HG03135 (cell line): ENCODE measurements around the gene HIGD1A.

Experiments
- ATAC-seq: cut with Tn5 transposase; IDR thresholded peaks from one replicate; pipeline ENCODE4 v1.9.1; 2021; ENCODE audit warnings: mild to moderate bottlenecking, moderate library complexity; ENCODE audit not compliant: unreplicated experiment

Gene HIGD1A

DNA sequence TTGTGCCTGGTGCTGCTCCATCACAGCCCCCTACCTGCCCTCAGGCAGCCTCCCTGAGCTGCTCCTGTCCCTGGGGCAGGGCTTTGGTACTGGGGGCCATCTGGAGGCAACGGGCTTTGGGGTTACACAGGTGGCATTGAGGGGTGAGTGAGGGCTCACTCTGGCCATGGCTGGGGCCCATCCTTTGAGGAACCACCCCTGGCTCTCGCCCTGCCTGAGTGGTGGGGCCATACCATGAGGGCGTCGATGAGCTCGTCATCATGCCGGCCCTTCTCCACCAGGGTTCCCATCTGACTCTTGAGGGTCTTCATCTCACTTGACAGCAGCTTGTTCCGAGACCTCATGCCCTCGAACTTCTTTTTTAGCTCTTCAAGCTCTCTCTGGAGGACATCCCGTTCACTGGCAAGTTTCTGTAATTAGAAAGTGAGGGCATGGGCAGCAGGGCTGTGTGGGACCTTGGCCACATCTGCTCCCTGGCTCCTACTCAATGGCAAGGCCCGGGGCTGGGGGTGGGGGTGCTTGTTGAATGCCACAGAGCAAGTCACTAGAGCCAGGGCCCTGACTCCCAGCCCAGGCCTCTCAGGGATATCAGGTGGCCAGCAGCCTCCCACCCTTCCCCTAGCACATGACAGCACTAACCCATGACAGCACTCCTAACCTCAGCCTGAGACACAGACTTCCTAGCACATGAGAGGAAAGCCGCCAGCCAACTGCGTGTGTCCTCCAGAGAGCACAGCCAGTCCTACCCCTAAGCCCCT, 64.7 kb downstream of the HIGD1A start:
- ATAC-seq = no peak

DNA sequence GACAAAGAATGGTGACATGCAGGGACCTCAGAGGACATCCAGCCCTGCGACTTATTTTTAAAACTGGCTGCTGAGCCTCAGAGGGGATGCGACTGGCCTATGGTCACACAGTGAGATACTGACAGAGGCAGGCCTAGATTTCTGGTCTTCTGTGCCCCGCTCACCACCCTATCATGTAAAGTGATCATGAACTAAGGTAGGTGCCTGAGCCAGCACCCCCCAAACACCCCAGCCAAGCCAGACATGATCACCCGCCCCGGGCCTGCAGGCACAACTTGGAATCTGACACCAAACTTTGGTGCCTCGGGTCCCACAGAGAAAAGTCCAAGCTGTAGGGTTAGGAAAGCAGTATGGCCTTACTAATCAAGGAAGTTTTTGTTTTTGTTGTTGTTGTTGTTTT, 67.8 kb downstream of the HIGD1A start:
- no peak for ATAC-seq

DNA sequence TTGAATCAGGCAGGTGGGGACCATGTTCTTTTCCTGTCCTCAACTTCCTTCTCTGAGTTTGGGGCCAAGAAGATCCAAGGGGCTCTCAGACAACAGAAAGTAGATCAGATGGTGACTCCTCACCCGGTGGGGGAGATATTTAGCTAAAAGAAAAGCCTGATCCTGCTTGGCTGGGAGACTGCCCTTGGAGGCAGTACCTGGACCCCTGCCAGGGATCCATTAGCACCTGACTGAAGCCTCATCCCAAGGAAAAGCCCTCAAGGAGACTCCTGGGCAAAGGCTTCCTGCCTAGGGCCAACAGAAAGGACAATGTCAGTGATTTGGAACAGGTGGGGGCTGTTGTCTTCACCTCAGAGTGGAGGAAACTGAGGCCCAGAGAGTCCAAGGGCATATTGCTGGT, 68.2 kb downstream of the HIGD1A start:
- ATAC-seq = no peak

DNA sequence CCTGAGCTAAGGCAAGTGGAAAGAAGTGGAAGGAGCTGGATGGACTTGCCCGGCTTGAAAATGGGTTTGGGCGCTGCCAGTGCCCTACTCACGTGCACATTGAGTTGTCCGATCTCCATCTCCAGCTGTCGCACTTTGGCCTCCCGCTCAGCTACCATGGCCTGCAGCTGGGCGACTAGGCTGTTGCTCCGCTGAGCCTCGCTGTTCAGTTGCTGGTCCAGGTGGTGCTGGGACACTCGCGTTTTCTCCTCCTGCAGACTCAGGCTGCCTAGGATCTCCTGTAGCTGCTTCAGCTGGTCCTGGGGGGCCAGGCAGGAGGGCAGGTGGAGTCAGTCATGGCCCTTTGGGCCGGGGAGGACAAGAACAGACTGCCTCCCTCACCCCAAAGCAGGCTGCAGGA, 68.7 kb downstream of the HIGD1A start:
- ATAC-seq = no peak

DNA sequence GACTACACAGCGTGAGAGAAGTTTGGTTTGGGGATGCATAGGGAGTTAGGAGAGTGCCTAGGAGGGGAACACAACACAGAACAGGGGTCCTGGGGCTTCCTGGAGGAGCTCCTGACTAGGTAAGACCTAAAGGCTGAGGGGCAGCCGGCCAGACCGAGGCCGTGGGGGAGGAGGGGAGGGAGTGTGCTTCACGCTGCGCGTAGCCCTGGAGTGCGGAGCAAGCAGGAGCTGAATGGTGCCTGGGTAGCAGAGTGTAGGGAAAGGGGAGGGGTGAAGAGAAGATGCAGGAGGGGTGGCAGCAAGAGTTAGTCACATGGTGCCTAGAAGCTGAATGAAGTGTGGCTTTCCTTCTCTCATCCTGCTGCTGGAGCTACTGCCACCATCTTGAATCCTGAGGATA, 69.3 kb downstream of the HIGD1A start:
- ATAC-seq = no peak

DNA sequence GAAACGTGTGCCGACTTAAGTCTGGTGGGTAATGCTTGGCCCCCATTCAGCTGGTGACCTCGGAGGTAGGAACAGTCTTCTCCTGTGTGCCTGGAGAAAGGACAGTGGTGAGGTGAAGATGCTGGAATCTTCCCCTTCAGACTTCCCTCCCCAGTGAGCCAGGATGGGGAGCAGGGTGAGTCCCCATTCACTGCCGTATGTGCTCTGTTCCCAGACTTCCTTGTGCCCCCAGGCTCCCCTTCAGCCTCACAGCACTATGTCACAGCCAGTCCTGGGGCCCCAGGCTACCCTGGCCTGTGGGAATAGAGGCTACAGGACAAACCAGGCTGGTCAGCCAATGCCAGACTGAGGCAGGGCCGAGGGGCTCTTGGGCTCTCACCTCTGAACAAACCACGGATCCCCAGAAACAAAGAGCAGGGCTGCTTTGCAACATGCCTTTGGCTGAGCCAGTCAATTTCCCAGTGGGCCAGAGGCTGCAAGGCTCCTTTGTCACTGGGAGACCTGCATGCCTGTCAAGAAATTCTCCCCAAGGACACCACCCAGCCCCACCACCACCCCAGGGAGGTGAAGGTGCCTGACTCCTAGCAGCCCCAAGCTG, 69.9 kb downstream of the HIGD1A start:
- ATAC-seq = no peak

DNA sequence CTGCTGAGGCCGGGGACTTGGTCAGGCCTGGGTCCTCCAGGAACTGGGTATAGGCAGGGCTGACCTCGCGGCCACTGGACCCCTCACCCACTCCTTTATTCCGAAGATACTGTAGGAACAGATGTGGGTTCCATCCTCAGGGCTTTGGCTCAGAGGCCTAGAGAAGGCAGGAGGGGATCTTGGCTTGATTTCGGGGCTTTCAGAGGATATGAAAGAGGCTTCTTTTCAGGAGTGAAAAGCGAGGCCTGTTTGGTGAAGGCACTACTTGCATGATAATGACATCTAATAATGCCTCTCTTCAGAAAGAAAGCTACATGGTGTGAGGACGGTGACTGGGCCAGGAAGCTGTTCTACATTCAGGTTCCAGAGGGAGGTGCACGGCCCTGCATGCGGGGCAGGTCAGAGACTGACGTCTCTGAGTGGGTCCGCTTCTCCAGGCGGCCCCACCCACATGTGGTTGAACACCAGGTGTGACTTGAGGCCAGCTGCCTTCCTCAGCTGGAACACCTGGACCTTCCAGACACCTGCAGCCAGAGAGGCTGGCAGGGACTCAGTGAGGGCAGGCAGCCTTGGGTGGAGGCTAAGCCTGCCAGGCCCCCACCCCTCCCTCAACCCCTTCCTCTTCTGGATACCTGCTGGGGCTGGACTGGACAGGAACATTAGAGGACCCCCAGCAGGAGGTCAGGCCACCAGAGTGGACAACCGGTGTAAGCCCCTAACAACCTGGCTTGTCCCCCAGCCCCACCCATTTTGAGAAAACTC, 70.6 kb downstream of the HIGD1A start:
- no peak for ATAC-seq
